OCI-LY3 (cell line): ENCODE results near the gene MCEMP1.

ENCODE experiments used
- H2AFZ ChIP-seq: fragments of 200-600, 300-600 bp; shearing (Covaris generic); 2 replicates; pipeline ENCODE4 v1.6.0; 2014; ENCODE audit warnings: antibody characterized with exemption, low read depth, low read length
- H3K27ac ChIP-seq: fragments of 200-600, 300-600 bp; sonication (generic); 2 replicates; pipeline ENCODE4 v1.5.1; 2014; ENCODE audit warnings: mild to moderate bottlenecking, low read length, moderate library complexity, mixed read lengths
- H3K27me3 ChIP-seq: fragments of 200-600, 300-600 bp; sonication (generic); 2 replicates; pipeline ENCODE4 v1.6.1; 2014; ENCODE audit warnings: low read depth, low read length, mixed read lengths
- H3K36me3 ChIP-seq: fragments of 200-600, 300-600 bp; sonication (generic); replicated peaks from 2 replicates; pipeline ENCODE3; 2014; ENCODE audit warnings: low read depth, low read length, mixed read lengths
- H3K4me1 ChIP-seq: fragments of 300-600, 200-600 bp; sonication (generic); 2 replicates; pipeline ENCODE4 v1.6.1; 2014; ENCODE audit warnings: low read length, mixed read lengths
- H3K4me2 ChIP-seq: fragments of 200-600, 300-600 bp; sonication (generic); 2 replicates; pipeline ENCODE4 v1.6.1; 2014; ENCODE audit warnings: low read length, mixed read lengths
- H3K4me3 ChIP-seq: fragments of 300-600, 200-600 bp; sonication (generic); 2 replicates; pipeline ENCODE4 v1.5.1; 2014; ENCODE audit warnings: antibody characterized with exemption, mild to moderate bottlenecking, low read length, moderate library complexity
- H3K79me2 ChIP-seq: fragments of 300-600, 200-600 bp; shearing (Covaris generic); 2 replicates; pipeline ENCODE4 v1.6.1; 2014; ENCODE audit warnings: mild to moderate bottlenecking, low read length, mixed read lengths
- H3K9ac ChIP-seq: fragments of 300-600, 200-600 bp; shearing (Covaris generic); 2 replicates; pipeline ENCODE4 v1.6.0; 2014; ENCODE audit warnings: mild to moderate bottlenecking, low read length, moderate library complexity
- H3K9me3 ChIP-seq: fragments of 200-600, 300-600 bp; shearing (Covaris generic); 2 replicates; pipeline ENCODE4 v1.6.1; 2014; ENCODE audit warnings: low read length, mixed read lengths; ENCODE audit not compliant: insufficient read depth
- H4K20me1 ChIP-seq: fragments of 200-600, 300-600 bp; sonication (generic); 2 replicates; pipeline ENCODE4 v1.6.1; 2016; ENCODE audit warnings: low read length, mixed read lengths; ENCODE audit not compliant: insufficient read depth
- EZH2phosphoT487 ChIP-seq: fragments of 200-600 bp; shearing (Covaris generic); IDR thresholded peaks from 2 replicates; pipeline ENCODE4 v1.6.1; 2018; ENCODE audit warnings: antibody characterized with exemption, mixed run types, low read depth
- TF ChIP-seq, protein P1 (sequence below): fragments of 200-600, 300-600 bp; sonication (generic); IDR thresholded peaks from 2 replicates; pipeline ENCODE4 v1.5.1; 2014; ENCODE audit warnings: antibody characterized with exemption, low read length, low read depth

The MCEMP1 gene

GRCh38 chr19:7645163-7645562, 31.7 kb upstream of the MCEMP1 start:
- peaks cover 2% of the 10 kb centered on the region for H3K79me2 ChIP-seq
- H3K27ac ChIP-seq: peak overlapping the region; percentile 74
- H4K20me1 ChIP-seq: peaks cover 1% of the 10 kb centered on the region; the same call in 1 of the 2 replicates
- H3K36me3 ChIP-seq: peaks cover 22% of the 10 kb centered on the region
- TF ChIP-seq EZH2phosphoT487: no peak
- TF ChIP-seq, protein P1, sequence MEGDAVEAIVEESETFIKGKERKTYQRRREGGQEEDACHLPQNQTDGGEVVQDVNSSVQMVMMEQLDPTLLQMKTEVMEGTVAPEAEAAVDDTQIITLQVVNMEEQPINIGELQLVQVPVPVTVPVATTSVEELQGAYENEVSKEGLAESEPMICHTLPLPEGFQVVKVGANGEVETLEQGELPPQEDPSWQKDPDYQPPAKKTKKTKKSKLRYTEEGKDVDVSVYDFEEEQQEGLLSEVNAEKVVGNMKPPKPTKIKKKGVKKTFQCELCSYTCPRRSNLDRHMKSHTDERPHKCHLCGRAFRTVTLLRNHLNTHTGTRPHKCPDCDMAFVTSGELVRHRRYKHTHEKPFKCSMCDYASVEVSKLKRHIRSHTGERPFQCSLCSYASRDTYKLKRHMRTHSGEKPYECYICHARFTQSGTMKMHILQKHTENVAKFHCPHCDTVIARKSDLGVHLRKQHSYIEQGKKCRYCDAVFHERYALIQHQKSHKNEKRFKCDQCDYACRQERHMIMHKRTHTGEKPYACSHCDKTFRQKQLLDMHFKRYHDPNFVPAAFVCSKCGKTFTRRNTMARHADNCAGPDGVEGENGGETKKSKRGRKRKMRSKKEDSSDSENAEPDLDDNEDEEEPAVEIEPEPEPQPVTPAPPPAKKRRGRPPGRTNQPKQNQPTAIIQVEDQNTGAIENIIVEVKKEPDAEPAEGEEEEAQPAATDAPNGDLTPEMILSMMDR: no peak
- H2AFZ ChIP-seq: no peak overlapping the region
- H3K9me3 ChIP-seq: no peaks in the 10 kb centered on the region
- peaks cover 26% of the 10 kb centered on the region for H3K4me1 ChIP-seq
- H3K9ac ChIP-seq: peak overlapping the region; percentile 78
- peak overlapping the region; percentile 76 for H3K4me2 ChIP-seq
- H3K4me3 ChIP-seq: peak overlapping the region; percentile 77
- H3K27me3 ChIP-seq: no peaks in the 10 kb centered on the region

DNA sequence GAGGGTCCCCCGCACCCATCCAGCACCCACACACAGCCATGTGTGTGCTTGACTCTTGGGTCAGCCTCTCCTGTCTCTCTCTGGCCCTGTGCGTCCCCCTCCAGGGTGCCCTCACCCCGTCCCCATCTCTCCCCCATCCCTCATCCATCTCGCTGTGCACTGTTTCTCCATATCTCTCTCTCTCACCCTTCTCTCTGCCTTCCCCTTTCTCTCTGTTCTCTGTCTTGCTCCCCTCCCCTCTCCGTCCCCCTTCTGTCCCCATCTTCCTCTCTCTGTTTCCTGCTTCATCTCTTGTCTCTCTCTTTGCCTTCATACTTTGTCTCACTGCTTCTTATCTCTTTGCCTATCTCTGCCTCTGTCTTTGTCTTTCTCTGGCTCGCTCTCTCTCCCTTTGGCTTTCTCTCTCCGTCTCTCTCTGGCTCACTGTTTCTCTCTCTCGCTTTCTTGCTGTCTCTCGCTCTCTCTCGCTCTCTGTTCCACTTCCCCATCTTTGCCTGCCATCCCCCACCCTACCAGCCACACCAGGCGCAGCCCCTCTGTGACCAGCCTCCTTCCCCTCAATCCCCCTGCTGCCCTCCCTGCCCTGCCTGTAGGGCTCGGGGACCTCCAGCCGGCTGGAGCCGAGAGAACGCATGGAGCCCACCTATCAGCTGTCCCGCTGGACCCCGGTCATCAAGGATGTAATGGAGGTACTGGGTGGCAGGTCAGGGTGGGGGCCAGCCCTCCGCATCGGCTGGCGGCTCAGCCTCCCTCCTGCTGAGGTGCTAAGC, 31.0 kb upstream of the MCEMP1 start:
- Histone ChIP-seq H3K36me3 (peaks cover 19% of the 10 kb centered on the region), H3K79me2 (no peaks in the 10 kb centered on the region), H3K4me1 (peaks cover 26% of the 10 kb centered on the region), H3K4me2 (peak overlapping the region; percentile 76), H3K9ac (peak overlapping the region; percentile 78), H3K4me3 (peak overlapping the region; percentile 77), H2AFZ (no peak overlapping the region), H3K27ac (peak overlapping the region; percentile 74), H4K20me1 (no peaks in the 10 kb centered on the region), H3K9me3 (no peaks in the 10 kb centered on the region), H3K27me3 (0 out of 2 replicates have a peak, but pooled peaks cover 1% of the 10 kb centered on the region)
- TF ChIP-seq EZH2phosphoT487: no peak
- TF ChIP-seq, protein P1: no peak

DNA sequence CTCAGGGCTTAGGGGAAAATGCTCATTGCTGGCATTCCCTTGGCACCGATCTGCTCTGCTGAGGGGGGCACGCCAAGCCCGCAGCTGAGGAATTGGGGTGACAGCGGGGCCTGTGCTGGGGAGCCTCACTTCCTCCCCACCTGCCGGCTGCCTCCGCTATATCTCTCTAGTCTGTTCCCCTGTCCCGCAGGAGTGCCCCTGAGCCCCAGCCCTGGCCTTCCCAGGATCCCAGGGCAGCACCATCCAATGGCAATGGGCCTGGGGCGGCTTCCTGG, 30.5 kb upstream of the MCEMP1 start:
- Histone ChIP-seq H3K4me3 (peak overlapping the region; percentile 77), H3K4me2 (peak overlapping the region; percentile 76), H3K27me3 (0 out of 2 replicates have a peak, but pooled peaks cover 3% of the 10 kb centered on the region), H3K36me3 (peaks cover 19% of the 10 kb centered on the region), H3K79me2 (no peaks in the 10 kb centered on the region), H3K9ac (peak overlapping the region; percentile 78), H2AFZ (no peak overlapping the region), H3K4me1 (peaks cover 26% of the 10 kb centered on the region), H3K9me3 (no peaks in the 10 kb centered on the region), H3K27ac (peak overlapping the region; percentile 74), H4K20me1 (no peaks in the 10 kb centered on the region)
- no peak for TF ChIP-seq EZH2phosphoT487
- TF ChIP-seq, protein P1: no peak

DNA sequence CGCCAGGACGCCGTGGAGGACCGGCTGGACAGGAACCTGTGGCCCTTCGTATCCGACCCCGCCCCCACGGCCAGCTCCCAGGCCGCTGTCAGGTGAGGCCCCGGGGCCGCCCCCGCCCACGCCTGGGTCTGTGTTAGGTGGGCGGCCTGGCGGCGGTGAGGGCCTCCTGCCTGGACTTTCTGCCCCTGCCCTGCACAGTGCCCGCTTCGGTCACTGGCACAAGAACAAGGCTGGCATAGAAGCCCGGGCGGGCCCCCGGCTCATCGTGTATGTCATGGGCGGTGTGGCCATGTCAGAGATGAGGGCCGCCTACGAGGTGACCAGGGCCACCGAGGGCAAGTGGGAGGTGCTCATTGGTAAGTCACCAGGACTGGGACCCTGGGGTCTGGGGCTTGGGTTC, 29.7 kb upstream of the MCEMP1 start:
- Histone ChIP-seq H3K4me1 (peaks cover 26% of the 10 kb centered on the region), H3K79me2 (no peaks in the 10 kb centered on the region), H4K20me1 (no peaks in the 10 kb centered on the region), H3K4me3 (no peak overlapping the region), H3K27me3 (0 out of 2 replicates have a peak, but pooled peaks cover 3% of the 10 kb centered on the region), H3K9me3 (no peaks in the 10 kb centered on the region), H3K27ac (no peak overlapping the region), H2AFZ (no peak overlapping the region), H3K4me2 (no peak overlapping the region), H3K36me3 (peaks cover 19% of the 10 kb centered on the region), H3K9ac (no peak overlapping the region)
- no peak for TF ChIP-seq EZH2phosphoT487
- TF ChIP-seq, protein P1: no peak
